HL-60 (cell line): Measurements from ENCODE around the gene EIF1AY.

Experiments used
- CTCF ChIP-seq: IDR thresholded peaks from one replicate; pipeline ENCODE4 v1.5.1; 2011; ENCODE audit warnings: low read length, control low read depth, inconsistent platforms; ENCODE audit not compliant: insufficient read depth
- GABPA ChIP-seq: IDR thresholded peaks from 2 replicates; pipeline ENCODE4 v1.6.1; 2012; ENCODE audit warnings: low read depth
- POLR2AphosphoS5 ChIP-seq: IDR thresholded peaks from 2 replicates; pipeline ENCODE4 v1.6.1; 2012; ENCODE audit warnings: low read depth
- REST ChIP-seq: IDR thresholded peaks from 2 replicates; pipeline ENCODE4 v1.6.1; 2012; ENCODE audit warnings: low read depth; ENCODE audit not compliant: insufficient replicate concordance
- SPI1 ChIP-seq: IDR thresholded peaks from 2 replicates; pipeline ENCODE4 v1.6.1; 2012; ENCODE audit warnings: low read depth, mild to moderate bottlenecking, borderline replicate concordance

DNA sequence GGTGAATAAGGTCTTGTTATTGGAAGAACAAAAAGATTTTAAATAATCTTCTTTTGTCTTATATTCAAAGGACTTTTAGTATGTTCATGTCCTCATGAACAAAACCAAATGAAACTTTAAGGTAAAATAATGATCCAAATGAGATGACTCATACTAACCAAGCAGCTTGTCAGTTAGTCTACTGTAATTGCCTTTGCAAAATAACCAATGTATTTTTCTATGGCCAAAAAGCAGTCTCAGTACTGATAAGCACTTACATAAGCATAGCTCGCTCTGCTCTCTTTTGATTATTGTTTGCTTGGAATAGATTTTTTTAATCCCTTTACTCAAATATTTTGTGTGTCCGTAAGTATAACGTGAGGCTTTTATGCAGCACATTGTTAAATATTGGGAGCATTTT lies 4.3 kb upstream of the EIF1AY start:
- no peak for TF ChIP-seq SPI1
- no peak for TF ChIP-seq CTCF
- TF ChIP-seq REST = no peak
- no peak for TF ChIP-seq GABPA
- TF ChIP-seq POLR2AphosphoS5 = no peak
